GM12872 (cell line): ENCODE measurements around the gene MAP6.

ENCODE experiments used
- TF ChIP-seq, protein P1 (sequence below): IDR thresholded peaks from 3 replicates; pipeline ENCODE4 v1.5.1; 2011; ENCODE audit warnings: low read depth, mild to moderate bottlenecking, low read length, moderate library complexity; ENCODE audit not compliant: insufficient read depth

Gene MAP6

DNA sequence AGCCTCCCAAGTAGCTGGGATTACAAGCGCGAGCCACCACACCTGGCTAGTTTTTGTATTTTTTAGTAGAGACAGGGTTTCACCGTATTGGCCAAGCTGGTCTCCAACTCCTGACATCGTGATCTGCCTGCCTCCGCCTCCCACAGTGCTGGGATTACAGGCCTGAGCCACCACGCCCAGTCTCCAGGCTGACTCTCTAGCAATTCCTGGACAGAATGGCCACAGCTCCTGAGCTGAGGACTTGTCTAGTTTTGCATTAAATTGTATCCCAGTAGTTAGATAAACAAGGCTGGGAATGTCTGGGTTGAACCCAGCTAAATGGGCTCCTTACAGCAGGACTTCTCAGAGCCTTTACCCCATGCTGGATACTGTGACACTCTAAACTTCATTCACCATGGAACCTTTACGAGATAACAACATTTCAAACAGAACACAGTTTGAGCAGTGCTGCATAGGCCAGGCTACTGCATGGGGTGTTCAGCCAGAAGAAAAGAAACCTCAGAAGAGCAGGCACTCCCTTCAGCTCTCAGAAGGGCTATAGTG is 34.9 kb upstream of the MAP6 start:
- TF ChIP-seq, protein P1, sequence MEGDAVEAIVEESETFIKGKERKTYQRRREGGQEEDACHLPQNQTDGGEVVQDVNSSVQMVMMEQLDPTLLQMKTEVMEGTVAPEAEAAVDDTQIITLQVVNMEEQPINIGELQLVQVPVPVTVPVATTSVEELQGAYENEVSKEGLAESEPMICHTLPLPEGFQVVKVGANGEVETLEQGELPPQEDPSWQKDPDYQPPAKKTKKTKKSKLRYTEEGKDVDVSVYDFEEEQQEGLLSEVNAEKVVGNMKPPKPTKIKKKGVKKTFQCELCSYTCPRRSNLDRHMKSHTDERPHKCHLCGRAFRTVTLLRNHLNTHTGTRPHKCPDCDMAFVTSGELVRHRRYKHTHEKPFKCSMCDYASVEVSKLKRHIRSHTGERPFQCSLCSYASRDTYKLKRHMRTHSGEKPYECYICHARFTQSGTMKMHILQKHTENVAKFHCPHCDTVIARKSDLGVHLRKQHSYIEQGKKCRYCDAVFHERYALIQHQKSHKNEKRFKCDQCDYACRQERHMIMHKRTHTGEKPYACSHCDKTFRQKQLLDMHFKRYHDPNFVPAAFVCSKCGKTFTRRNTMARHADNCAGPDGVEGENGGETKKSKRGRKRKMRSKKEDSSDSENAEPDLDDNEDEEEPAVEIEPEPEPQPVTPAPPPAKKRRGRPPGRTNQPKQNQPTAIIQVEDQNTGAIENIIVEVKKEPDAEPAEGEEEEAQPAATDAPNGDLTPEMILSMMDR: no peak

DNA sequence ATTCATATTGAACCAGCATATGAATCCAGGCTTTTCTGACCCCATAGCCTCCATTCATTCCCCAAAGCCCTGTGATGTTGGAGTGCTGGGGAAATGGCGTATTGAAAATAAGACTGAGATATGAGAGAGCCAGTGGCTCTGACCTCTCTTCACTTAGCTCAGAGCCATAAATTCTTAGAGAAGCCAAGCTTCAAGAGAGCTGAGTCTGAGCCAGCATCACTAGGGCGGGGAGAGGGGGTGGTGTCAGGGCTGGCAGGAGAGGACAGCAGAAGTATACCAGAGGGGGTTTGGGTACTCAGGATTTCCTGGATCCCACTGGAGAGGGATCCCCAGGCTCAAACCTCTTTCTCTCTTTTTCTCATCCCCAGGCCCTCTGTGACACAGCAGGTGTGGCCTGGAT is 32.1 kb upstream of the MAP6 start:
- TF ChIP-seq, protein P1: no peak

DNA sequence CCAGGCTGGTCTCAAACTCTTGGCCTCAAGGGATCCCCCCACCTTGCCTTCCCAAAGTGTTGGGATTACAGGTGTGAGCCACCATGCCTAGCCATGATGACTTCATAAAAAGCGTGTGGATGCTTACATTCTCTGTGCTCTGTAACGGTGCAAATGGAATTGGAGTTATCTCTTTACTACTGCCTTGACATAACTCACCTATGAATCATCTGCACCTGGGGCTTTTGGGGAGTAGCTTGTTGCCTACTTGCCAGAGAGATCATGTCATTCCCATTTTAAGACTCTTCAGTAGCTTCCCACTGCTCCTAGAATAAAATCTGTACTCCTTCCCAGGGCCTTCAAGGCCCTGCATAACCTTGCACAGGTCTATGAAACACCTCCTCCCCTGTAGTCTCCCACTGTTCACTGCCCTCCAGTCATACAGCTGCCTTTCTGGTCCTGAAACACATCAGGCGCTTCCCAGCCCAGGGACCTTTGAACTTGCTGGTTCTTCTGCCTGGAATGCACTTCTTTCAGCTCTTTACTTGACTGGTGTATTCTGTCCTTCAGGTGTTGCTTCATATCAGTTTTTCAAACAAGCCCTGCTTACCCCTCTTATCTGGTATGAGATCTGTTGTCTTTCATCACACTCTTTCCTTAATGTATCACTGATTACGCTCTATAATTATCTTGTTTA is 29.2 kb upstream of the MAP6 start:
- TF ChIP-seq, protein P1: no peak

DNA sequence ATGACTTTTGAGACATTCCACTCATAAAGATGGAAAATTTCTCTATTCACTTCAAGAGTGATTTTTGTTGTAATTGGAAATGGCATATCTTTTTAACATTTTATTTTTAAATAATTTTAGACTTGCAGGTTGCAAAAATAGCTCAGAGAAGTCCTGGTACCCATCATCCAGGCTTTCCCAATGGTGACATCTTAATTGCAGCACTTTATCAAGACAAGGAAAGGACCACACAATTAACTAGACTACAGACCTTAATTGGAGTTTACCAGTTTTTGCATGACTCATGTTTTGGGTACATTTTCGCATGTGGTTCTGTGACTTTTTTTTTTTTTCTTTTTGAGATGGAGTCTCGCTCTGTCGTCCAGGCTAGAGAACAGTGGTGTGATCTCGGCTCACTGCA is 23.0 kb upstream of the MAP6 start:
- TF ChIP-seq, protein P1: no peak

DNA sequence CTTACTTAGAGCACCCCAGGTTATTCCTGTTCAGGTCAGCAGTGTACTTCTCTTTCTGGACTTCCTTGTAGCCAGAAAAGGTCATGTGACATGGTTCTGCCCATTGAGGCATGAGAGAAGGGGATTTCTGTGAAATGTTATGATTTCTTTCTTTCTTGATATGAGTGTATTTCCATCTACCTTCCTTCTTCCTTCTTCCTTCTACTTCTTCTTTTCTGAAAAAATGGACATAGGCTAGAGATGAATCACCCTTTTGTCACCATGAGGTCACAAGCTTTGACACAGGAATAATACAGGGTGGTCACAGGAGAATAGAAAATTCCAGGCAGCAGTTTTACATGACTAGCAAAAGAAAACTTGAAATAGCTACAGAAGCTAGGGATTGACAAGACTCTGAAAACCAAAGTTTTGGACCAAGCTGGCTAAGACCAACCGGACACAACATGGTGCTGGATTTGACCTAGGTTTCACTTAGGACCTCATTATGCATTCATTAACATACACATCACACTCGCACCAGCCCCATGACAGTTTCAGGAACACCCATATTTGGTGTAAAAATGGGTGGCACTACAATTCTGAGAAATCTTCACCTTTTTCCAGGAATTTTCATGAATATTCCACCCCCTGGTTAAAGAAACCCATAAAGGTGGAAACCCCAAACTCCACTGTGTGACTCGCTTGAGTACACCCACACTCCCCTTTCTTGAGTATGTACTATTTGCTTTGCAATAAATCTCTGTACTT is 21.2 kb upstream of the MAP6 start:
- TF ChIP-seq, protein P1: no peak

DNA sequence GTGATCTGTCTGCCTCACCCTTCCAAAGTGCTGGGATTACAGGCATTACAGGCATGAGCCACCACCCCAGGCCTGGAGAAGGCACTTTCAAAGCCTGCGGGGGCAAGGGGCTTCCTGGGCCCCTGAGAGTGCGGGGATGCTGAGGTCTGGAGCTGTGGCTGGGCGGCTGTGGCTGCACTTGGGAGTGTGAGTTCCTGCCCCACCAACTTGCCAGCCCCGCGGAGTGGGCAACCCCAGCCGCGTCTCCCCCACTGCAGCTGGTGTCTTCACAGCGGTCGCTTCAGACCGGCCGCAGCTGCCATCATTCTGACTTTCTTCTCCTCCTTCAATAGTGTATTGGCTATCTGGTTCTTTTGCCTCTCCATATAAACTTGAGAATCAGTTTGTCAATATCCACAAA is 10.7 kb upstream of the MAP6 start:
- TF ChIP-seq, protein P1: no peak

DNA sequence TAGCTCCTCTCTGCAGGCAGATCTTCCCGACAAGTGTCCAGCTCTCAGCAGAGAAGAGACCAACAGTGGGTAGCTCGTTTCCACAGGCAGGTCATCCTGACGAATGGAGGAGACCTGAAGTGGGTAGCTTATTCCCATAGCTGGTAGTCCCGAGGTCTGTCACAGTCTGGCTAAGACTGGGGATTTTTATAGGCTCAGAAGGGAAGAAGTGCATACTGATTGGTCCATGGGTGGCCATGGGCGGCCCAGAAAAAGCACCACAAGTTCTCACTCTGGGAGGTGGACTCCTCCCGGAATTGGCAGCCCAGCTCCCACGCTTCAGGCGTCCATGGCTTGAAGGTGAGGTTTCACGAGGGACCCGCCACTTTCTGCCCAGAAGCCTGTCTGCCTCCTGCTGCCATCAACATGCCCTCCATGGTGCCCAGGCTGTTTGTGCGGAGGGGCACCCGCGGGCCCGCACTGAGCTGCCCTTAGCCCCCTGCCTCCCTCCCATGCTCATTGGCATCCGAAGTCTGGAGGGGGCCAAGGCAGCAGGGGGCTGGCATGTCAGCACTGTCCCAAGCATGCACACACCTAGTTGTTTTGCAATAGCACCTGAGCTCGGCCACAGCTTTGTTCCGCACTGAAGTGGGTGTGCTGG is 9.9 kb upstream of the MAP6 start:
- TF ChIP-seq, protein P1: no peak
